Osteocyte (in vitro differentiated cells): ENCODE results near the gene IFITM2. TPM values are rescaled to one million over a fixed set of nuclear protein-coding genes. Genes with fewer than 3 reads are reported as not detected.

Experiments
- DNase-seq: peaks from one replicate; pipeline ENCODE4 v3.0.0; 2021; ENCODE audit warnings: mixed read lengths; ENCODE audit not compliant: unreplicated experiment; ENCODE audit errors: extremely low spot score
- H3K27ac Mint-ChIP-seq: one replicate; pipeline ENCODE4 v1.8.0; 2021; ENCODE audit warnings: mild to moderate bottlenecking, mixed read lengths; ENCODE audit not compliant: unreplicated experiment
- H3K27me3 Mint-ChIP-seq: one replicate; pipeline ENCODE4 v1.8.0; 2021; ENCODE audit warnings: mixed read lengths; ENCODE audit not compliant: unreplicated experiment
- H3K36me3 Mint-ChIP-seq: one replicate; pipeline ENCODE4 v1.8.0; 2021; ENCODE audit warnings: mixed read lengths; ENCODE audit not compliant: unreplicated experiment
- H3K4me1 Mint-ChIP-seq: one replicate; pipeline ENCODE4 v1.8.0; 2021; ENCODE audit warnings: mixed read lengths; ENCODE audit not compliant: unreplicated experiment
- H3K4me3 Mint-ChIP-seq: one replicate; pipeline ENCODE4 v1.8.0; 2021; ENCODE audit warnings: mild to moderate bottlenecking, moderate library complexity, mixed read lengths; ENCODE audit not compliant: unreplicated experiment
- H3K9me3 Mint-ChIP-seq: one replicate; pipeline ENCODE4 v1.8.0; 2021; ENCODE audit warnings: mixed read lengths; ENCODE audit not compliant: unreplicated experiment
- total RNA-seq: library from RNA; stranded (reverse); gene quantifications from 2 replicates; pipeline ENCODE4 v1.2.1, GENCODE V29; 2021
- TF ChIP-seq, protein P1 (sequence below): fragments of 200-600 bp; sonication (generic); IDR thresholded peaks from 2 replicates; pipeline ENCODE4 v1.5.0; 2021; ENCODE audit warnings: antibody characterized with exemption, mild to moderate bottlenecking, moderate library complexity

Gene IFITM2
- total RNA-seq, 1 donor from 2014 or later, result 698 TPM

DNA sequence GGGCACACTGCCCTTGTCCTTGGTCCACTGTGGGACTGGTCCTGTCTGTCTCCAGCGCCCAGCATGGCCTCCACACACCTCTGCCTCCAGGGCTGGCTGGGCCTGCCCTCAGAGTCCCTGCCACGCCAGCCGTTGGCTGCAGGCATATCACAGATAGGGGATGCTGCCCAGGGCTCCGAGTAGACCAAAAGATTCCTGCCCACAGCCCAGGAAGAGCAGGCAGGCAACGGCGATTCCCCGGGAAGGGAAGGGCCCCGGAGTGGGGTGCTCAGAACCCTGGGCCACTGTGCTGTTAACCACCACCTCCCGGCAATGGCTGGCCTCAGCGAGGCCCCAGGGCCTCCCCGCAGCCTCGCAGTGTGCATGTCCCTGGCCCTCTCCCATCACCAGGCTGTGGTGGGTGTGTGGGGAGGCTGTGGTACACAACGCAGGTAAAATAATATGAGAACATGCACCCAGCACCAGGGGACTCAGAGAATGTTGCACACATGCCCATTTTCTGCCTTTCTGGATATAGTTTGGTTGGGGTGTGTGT lies 10.5 kb upstream of the IFITM2 start:
- TF ChIP-seq, protein P1, sequence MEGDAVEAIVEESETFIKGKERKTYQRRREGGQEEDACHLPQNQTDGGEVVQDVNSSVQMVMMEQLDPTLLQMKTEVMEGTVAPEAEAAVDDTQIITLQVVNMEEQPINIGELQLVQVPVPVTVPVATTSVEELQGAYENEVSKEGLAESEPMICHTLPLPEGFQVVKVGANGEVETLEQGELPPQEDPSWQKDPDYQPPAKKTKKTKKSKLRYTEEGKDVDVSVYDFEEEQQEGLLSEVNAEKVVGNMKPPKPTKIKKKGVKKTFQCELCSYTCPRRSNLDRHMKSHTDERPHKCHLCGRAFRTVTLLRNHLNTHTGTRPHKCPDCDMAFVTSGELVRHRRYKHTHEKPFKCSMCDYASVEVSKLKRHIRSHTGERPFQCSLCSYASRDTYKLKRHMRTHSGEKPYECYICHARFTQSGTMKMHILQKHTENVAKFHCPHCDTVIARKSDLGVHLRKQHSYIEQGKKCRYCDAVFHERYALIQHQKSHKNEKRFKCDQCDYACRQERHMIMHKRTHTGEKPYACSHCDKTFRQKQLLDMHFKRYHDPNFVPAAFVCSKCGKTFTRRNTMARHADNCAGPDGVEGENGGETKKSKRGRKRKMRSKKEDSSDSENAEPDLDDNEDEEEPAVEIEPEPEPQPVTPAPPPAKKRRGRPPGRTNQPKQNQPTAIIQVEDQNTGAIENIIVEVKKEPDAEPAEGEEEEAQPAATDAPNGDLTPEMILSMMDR, result no peak
- Mint-ChIP-seq H3K4me3 (no peak overlapping the region), H3K9me3 (no peaks in the 10 kb centered on the region), H3K27ac (no peak overlapping the region), H3K4me1 (peaks cover 8% of the 10 kb centered on the region), H3K36me3 (peaks cover 1% of the 10 kb centered on the region), H3K27me3 (no peaks in the 10 kb centered on the region)
- no peak for DNase-seq

DNA sequence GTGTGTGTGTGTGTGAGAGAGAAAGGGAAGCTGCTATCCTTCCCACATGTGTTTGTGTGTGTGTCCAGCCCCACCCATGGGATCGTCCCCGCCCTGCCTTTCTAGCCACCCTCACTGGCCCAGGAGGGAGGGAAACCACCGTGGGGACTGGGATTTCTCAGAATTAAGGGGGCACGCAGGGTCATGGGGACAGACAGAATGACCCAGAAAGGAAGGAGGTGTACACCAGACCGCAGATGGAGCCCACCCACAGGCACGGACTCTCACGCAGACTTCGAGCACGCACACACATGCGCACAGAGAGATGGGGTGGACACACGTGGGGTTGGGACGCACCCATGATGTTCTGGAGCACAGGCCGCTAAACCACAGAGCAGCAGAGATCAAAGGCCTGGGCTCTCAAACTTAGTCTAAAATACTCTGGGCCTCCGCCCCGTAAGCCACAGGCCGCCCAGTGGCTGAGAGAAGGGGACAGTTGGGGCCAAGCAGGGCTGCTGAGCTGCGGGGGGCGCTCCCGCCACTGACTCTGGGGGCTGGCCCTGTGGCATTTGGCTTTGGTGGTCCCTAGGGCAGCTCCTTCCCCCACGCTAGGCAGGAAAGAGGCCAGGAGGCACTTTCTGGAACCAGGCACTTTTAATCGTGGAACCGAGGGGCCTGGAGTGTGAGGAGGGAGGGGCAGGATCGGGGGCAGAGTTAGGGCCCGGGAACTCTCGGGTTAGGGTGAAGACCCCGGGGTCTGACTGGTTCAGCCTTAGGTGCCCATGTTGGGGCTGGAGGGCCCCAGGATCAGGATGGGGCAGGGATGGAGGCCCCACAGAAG lies 9.8 kb upstream of the IFITM2 start:
- H3K4me1 Mint-ChIP-seq, result peaks cover 8% of the 10 kb centered on the region
- H3K4me3 Mint-ChIP-seq, result no peak overlapping the region
- peaks cover 1% of the 10 kb centered on the region for H3K36me3 Mint-ChIP-seq
- no peak for DNase-seq
- H3K9me3 Mint-ChIP-seq, result no peaks in the 10 kb centered on the region
- TF ChIP-seq, protein P1, result no peak
- H3K27me3 Mint-ChIP-seq, result no peaks in the 10 kb centered on the region
- H3K27ac Mint-ChIP-seq, result no peak overlapping the region

DNA sequence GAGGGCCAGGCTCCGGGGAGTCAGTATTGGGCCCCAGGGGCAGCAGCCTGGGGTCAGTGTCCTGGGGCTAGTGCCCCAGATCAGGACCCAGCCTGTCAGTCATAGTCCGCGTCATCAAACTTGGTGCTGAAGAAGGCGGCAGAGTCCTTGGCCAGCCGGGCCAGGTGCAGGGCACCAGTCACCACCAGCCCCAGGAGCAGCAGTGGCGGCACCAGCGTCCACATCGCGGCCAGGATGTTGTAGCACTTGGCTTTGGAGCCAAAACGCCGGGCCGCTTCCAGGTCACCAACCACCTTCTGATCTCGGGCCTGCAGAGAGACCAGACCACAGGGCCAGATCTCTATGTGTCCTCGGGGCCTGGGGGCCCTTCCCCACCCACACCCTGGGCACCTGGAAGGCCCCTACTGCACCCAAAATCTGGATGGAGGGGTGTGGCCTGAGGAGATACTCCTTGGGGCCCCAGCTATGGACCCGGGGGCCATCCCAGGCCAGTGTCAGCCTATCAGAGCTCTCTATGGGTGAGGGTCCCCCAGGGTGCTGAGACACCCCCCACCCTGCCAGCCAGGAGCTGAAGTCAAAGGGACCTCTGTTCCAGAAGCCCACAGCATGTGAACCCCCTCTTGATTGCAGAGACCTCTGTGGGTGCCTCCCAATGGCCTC lies 9.1 kb upstream of the IFITM2 start:
- Mint-ChIP-seq H3K36me3 (peaks cover 1% of the 10 kb centered on the region), H3K4me1 (peaks cover 8% of the 10 kb centered on the region), H3K4me3 (no peak overlapping the region), H3K27ac (no peak overlapping the region), H3K27me3 (no peaks in the 10 kb centered on the region), H3K9me3 (no peaks in the 10 kb centered on the region)
- TF ChIP-seq, protein P1, result no peak
- DNase-seq, result no peak

DNA sequence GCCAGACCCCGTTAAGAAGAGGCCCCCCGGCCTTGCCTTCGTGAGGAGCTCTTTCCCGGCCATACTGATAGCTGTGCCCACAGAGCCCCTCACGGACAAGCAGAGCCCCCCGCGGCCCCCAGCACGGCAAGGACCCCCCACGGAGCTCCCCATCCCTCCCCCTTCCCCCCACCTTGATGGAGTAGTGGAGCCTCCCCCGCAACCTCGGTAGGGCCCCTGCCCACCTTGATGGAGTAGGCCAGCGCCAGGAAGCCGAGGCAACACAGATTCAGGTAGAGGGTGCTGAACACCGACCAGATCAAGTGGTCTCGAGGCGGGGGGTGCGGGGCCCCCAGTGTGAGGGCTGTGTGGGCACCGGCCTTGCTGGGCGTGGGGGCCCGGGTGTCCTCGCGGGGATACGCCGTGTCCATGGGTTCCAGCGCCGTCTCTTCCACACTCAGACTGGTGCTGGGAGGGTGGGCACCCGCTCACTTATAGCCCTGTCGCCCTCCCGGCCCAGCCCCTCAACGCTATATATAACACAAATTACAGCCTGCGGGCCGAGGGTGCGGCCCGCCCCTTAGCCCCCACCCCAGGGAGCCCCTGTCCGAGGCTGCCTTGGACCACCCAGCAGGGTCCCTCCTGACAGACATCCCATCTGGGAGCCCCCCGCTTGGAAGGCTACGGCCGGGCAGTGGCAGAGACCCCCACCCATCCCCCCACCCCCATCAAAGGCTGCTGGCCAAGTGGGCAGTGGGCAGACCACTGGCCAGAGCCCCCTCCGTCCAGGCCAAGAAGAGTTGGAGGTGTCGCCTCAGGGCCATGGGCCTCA lies 8.3 kb upstream of the IFITM2 start, which contains the start of gene IFITM5:
TSS of gene IFITM5 (minus strand) at position 446 of the 811 bp plus-strand sequence. CDS start at position 410, 36 bp downstream.
- Mint-ChIP-seq H3K36me3 (no peaks in the 10 kb centered on the region), H3K4me1 (peaks cover 8% of the 10 kb centered on the region), H3K27ac (no peak within 1 kb of the TSS), H3K4me3 (no peak within 1 kb of the TSS), H3K9me3 (no peaks in the 10 kb centered on the region), H3K27me3 (no peaks in the 10 kb centered on the region)
- TF ChIP-seq, protein P1, result no peak
- DNase-seq, result no peak
